ENCODE data around the gene FOXB2.
"Not testable (repeated sequence)": the region's sequence is repeated elsewhere in the genome, so short reads cannot be mapped to it uniquely, and the experiment has no call there.

DNA sequence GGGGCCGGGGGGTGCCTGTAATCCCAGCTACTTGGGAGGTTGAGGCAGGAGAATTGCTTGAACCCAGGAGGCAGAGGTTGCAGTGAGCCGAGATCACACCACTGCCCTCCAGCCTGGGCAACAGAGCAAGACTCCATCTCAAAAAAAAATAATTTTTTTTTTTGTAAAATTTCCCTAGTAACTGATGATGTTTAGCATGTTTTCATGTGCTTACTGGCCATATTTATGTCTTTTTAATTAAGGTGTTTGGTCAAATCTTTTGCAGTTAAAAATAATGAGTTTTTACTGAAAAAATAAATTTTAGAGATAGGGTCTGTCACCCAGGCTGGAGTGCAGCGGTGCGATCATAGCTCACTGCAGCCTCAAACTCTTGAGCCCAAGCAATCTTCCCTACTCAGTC, 24.3 kb downstream of the FOXB2 start:
- not testable (repeated sequence) for TF ChIP-seq POLR2AphosphoS5 (IDR thresholded peaks at IDR 0.05)
- TF ChIP-seq, protein P1, sequence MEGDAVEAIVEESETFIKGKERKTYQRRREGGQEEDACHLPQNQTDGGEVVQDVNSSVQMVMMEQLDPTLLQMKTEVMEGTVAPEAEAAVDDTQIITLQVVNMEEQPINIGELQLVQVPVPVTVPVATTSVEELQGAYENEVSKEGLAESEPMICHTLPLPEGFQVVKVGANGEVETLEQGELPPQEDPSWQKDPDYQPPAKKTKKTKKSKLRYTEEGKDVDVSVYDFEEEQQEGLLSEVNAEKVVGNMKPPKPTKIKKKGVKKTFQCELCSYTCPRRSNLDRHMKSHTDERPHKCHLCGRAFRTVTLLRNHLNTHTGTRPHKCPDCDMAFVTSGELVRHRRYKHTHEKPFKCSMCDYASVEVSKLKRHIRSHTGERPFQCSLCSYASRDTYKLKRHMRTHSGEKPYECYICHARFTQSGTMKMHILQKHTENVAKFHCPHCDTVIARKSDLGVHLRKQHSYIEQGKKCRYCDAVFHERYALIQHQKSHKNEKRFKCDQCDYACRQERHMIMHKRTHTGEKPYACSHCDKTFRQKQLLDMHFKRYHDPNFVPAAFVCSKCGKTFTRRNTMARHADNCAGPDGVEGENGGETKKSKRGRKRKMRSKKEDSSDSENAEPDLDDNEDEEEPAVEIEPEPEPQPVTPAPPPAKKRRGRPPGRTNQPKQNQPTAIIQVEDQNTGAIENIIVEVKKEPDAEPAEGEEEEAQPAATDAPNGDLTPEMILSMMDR (IDR thresholded peaks at IDR 0.05) = not testable (repeated sequence)

All from sigmoid colon (tissue), 4 donors.